ENCODE measurements around the gene TACR1. TPM values are rescaled to one million over a fixed set of nuclear protein-coding genes. Genes with fewer than 3 reads are reported as not detected.

The TACR1 gene
- total and polyA plus RNA-seq, 2 of the 8 experiments (the other 6 are each of a cell fraction or from before 2014, with no cell fraction given): 0.09 to 0.37 TPM

GRCh38 chr2:75226099-75226498 is 26.8 kb upstream of the TACR1 start:
- ChIA-PET POLR2A (ENCODE audit: partially characterized antibody) (no interaction called here), CTCF (ENCODE audit: partially characterized antibody) (interaction anchor here (1.0 kb wide), 1 partner anchor 72 kb away, joined by 4 read pairs; no protein-coding TSS in a partner anchor)
- H4K20me1 ChIP-seq (replicated peaks in 1 of 2; ENCODE audit: control insufficient read depth in 1 of 2, insufficient read depth in 2 of 2, low read length in 2 of 2): no peaks in the 10 kb centered on the region
- H3K23me2 ChIP-seq (ENCODE audit: low read depth, low read length): no peaks in the 10 kb centered on the region
- H2BK12ac ChIP-seq (ENCODE audit: low read depth, low read length): no peak overlapping the region
- no peak overlapping the region for H2BK15ac ChIP-seq (ENCODE audit: low read length)
- H3K56ac ChIP-seq (replicated peaks; ENCODE audit: insufficient read length, low read depth, low read length): no peak overlapping the region
- no peak overlapping the region for H2BK120ac ChIP-seq (replicated peaks; ENCODE audit: low read depth, low read length)
- no peaks in the 10 kb centered on the region for H3K36me3 ChIP-seq (ENCODE audit: control insufficient read depth in 2 of 4, insufficient read depth in 4 of 4, low read length in 3 of 4)
- H3K79me2 ChIP-seq (ENCODE audit: control insufficient read depth in 1 of 2, insufficient read depth in 2 of 2, low read length in 2 of 2): no peaks in the 10 kb centered on the region
- TF ChIP-seq TAF7 (optimal IDR thresholded peaks at IDR 0.05; ENCODE audit: borderline replicate concordance, low read depth, low read length): no peak
- H3K14ac ChIP-seq (ENCODE audit: insufficient read length): no peak overlapping the region
- no peak overlapping the region for H2BK5ac ChIP-seq (ENCODE audit: low read depth, low read length)
- H4K91ac ChIP-seq (replicated peaks; ENCODE audit: insufficient read length, low read length): no peak overlapping the region
- 60% methylated on average over 3 of the region's 3 CpGs; no CpG with 5 or more reads in 1 of the 2 experiments for WGBS, 2 experiments (ENCODE audit: extremely low coverage in 1 of 2, insufficient coverage in 1 of 2, insufficient read length in 1 of 2, insufficient replicate concordance in 2 of 2, low coverage in 1 of 2, low lambda C conversion rate in 2 of 2, missing lambda C conversion rate in 1 of 2)
- no peaks in the 10 kb centered on the region for H3K79me1 ChIP-seq (ENCODE audit: low read depth, low read length)
- FAIRE-seq: no peak
- no peak overlapping the region for H2AFZ ChIP-seq (ENCODE audit: low read length)
- no peak overlapping the region for H4K8ac ChIP-seq (ENCODE audit: extremely low read depth, insufficient read depth, low read length)
- no peaks in the 10 kb centered on the region for H3K9me3 ChIP-seq (ENCODE audit: insufficient read depth in 2 of 2, low read depth in 1 of 2, low read length in 1 of 2)
- H3K27ac ChIP-seq (ENCODE audit: low read depth, low read length): no peak overlapping the region
- H3K4ac ChIP-seq (replicated peaks; ENCODE audit: insufficient read length, low read depth, low read length): no peak overlapping the region
- H3K27me3 ChIP-seq (replicated peaks in 1 of 4; ENCODE audit: control insufficient read depth in 3 of 4, extremely low read depth in 1 of 4, insufficient read depth in 3 of 4, low read length in 3 of 4): no peaks in the 10 kb centered on the region
- H3K4me2 ChIP-seq (ENCODE audit: insufficient read depth in 1 of 2, low read depth in 2 of 2, low read length in 2 of 2): no peak overlapping the region
- H3K23ac ChIP-seq (ENCODE audit: insufficient read length): no peak overlapping the region
- H4K5ac ChIP-seq (ENCODE audit: insufficient read length, low read depth, low read length): no peak overlapping the region
- H3K18ac ChIP-seq (ENCODE audit: extremely low read depth, low read length): no peak overlapping the region
- H3K4me3 ChIP-seq (ENCODE audit: extremely low read depth in 1 of 4, insufficient read depth in 2 of 4, low read depth in 3 of 4, low read length in 4 of 4): no peak overlapping the region
- H2BK20ac ChIP-seq (ENCODE audit: low read length): no peak overlapping the region
- H3K4me1 ChIP-seq (replicated peaks in 1 of 4; ENCODE audit: control insufficient read depth in 3 of 4, insufficient read depth in 4 of 4, low read length in 3 of 4): no peaks in the 10 kb centered on the region
- no peak for DNase-seq (ENCODE audit: low read depth in 1 of 2, low spot score in 2 of 2)
- no peak overlapping the region for H3K9ac ChIP-seq (replicated peaks in 1 of 4; ENCODE audit: extremely low read depth in 1 of 4, low read depth in 3 of 4, low read length in 3 of 4)
- H2AK5ac ChIP-seq (ENCODE audit: low read depth, low read length): no peak overlapping the region

Data from H1 (cell line).